Stomach (tissue), 4 donors: Measurements from ENCODE around the gene MYO10.

ENCODE experiments used
- POLR2A ChIP-seq, 4 donors: fragments of 450-650 bp; IDR thresholded peaks; one replicate each; pipeline ENCODE4 v1.6.1; 2016; ENCODE audit warnings: antibody characterized with exemption in 4 of 4, control low read depth in 2 of 4, mild to moderate bottlenecking in 1 of 4, moderate library complexity in 1 of 4
- POLR2AphosphoS5 ChIP-seq, 3 donors: sonication (generic); formaldehyde crosslinking; IDR thresholded peaks; one replicate each; pipeline ENCODE4 v1.6.1; 2016; ENCODE audit warnings: antibody characterized with exemption in 3 of 3
- TF ChIP-seq, protein P1 (sequence below), 7 experiments: fragments of 450-650 bp in 4 of 7; fragments of 200-600 bp in 3 of 7; sonication (generic) in 3 of 7; IDR thresholded peaks; one replicate each; pipeline ENCODE4 v1.5.1; 2016 to 2019; ENCODE audit warnings: antibody characterized with exemption in 7 of 7, control low read depth in 2 of 7, mild to moderate bottlenecking in 1 of 7

DNA sequence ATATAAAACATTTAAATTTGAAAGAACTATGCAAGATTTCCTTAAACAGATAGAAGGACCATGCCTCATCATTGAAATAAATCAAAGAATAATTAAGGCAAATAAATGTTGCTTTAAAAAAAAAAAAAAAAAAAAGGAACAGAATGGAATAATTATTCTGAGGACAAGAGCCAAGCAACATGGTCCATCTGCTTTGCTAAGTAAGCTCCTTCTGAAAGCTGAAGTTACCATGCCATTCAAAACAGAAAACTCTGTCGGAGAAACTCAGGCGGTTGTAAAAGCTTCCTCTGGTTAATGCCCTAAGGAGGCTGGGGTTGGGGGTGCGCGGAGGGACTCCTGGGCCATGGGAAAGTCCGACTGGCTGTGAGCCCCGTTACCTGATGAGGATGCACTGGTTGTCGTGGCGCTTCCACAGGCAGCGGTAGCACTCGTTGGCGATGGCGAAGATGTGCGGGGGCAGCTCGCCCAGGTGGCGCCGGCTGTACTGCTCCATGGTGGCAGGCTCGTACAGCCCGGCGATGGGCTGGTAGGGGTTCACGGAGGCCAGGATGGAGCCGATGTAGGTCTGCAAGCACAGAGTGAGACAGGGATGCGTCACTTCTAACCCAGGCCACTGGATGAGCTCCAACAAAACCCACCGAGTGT lies 141.7 kb downstream of the MYO10 start:
- TF ChIP-seq, protein P1, sequence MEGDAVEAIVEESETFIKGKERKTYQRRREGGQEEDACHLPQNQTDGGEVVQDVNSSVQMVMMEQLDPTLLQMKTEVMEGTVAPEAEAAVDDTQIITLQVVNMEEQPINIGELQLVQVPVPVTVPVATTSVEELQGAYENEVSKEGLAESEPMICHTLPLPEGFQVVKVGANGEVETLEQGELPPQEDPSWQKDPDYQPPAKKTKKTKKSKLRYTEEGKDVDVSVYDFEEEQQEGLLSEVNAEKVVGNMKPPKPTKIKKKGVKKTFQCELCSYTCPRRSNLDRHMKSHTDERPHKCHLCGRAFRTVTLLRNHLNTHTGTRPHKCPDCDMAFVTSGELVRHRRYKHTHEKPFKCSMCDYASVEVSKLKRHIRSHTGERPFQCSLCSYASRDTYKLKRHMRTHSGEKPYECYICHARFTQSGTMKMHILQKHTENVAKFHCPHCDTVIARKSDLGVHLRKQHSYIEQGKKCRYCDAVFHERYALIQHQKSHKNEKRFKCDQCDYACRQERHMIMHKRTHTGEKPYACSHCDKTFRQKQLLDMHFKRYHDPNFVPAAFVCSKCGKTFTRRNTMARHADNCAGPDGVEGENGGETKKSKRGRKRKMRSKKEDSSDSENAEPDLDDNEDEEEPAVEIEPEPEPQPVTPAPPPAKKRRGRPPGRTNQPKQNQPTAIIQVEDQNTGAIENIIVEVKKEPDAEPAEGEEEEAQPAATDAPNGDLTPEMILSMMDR (IDR thresholded peaks at IDR 0.05): no peak
- TF ChIP-seq POLR2A (IDR thresholded peaks at IDR 0.05): no peak
- no peak for TF ChIP-seq POLR2AphosphoS5 (IDR thresholded peaks at IDR 0.05)
